GM19397 (cell line): ENCODE measurements around the gene FAM32A.
"Not testable (repeated sequence)": the region's sequence is repeated elsewhere in the genome, so short reads cannot be mapped to it uniquely, and the experiment has no call there.

Source experiments
- ATAC-seq: cut with Tn5 transposase; IDR thresholded peaks from one replicate; pipeline ENCODE4 v1.9.1; 2021; ENCODE audit warnings: mild to moderate bottlenecking, moderate library complexity; ENCODE audit not compliant: unreplicated experiment

FAM32A gene

GRCh38 chr19:16164222-16164890 is 20.9 kb upstream of the FAM32A start:
- ATAC-seq: no peak

- no peak for ATAC-seq
Measured at GRCh38 chr19:16166417-16166816, 18.8 kb upstream of the FAM32A start.

GRCh38 chr19:16167055-16167454 is 18.2 kb upstream of the FAM32A start:
- no peak for ATAC-seq

- ATAC-seq: no peak
Measured at GRCh38 chr19:16168465-16169081, 16.6 kb upstream of the FAM32A start.

GRCh38 chr19:16170134-16170533 is 15.1 kb upstream of the FAM32A start:
- no peak for ATAC-seq

GRCh38 chr19:16175954-16176353 is 9.3 kb upstream of the FAM32A start:
- no peak for ATAC-seq

GRCh38 chr19:16178866-16179265 is 6.3 kb upstream of the FAM32A start:
- ATAC-seq: not testable (repeated sequence)

- no peak for ATAC-seq
Measured at GRCh38 chr19:16180611-16181010, 4.6 kb upstream of the FAM32A start.

- ATAC-seq: no peak
Measured at GRCh38 chr19:16184665-16185122, 516 bp upstream of the FAM32A start.

GRCh38 chr19:16185768-16186123 is 536 bp downstream of the FAM32A start:
- no peak for ATAC-seq

GRCh38 chr19:16188521-16188920 is 3.3 kb downstream of the FAM32A start:
- ATAC-seq: no peak

GRCh38 chr19:16190198-16190597 is 5.0 kb downstream of the FAM32A start:
- ATAC-seq: no peak

GRCh38 chr19:16190736-16191135 is 5.5 kb downstream of the FAM32A start:
- ATAC-seq: no peak

- no peak for ATAC-seq
Measured at GRCh38 chr19:16191216-16191908, 6.2 kb downstream of the FAM32A start.

GRCh38 chr19:16193466-16193865 is 8.3 kb downstream of the FAM32A start:
- no peak for ATAC-seq

GRCh38 chr19:16197188-16197621 is 12.0 kb downstream of the FAM32A start:
- no peak for ATAC-seq

- ATAC-seq: peak; percentile 82
Measured at GRCh38 chr19:16197622-16198369, 12.6 kb downstream of the FAM32A start, which contains the start of gene AP1M1. AP1M1 (plus strand) TSS chr19:16197911; CDS start chr19:16198027, 116 bp downstream.

- no peak for ATAC-seq
Measured at GRCh38 chr19:16198370-16198651, 13.1 kb downstream of the FAM32A start.

GRCh38 chr19:16199275-16199932 is 14.2 kb downstream of the FAM32A start:
- ATAC-seq: no peak

- no peak for ATAC-seq
Measured at GRCh38 chr19:16200038-16201010, 15.1 kb downstream of the FAM32A start.
